ENCODE measurements around the gene SLC36A1. TPM values are rescaled to one million over a fixed set of nuclear protein-coding genes. Genes with fewer than 3 reads are reported as not detected.

The SLC36A1 gene
- total and polyA plus RNA-seq, 2 experiments from 2014 or later: 6.9 to 10.1 TPM

DNA sequence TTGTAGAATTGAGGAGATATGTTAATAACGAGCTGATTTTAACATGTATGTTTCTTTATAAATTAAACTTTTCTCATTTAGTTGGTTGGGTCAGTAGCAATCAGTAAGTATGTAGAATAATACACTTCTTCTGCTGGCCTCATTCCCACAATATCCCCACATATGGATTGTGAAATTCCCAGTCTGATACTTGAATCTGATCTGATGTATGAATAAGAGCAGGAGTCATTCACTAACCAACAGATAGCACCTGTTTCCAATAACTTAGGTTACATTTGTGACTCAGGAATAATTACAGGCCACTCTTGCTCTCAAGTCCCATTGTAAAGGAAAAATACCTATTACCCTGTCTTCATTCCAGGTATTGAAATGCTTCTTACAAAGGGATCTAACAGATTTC, 23.9 kb downstream of the SLC36A1 start:
- Histone ChIP-seq H3K27me3 (replicated peaks; ENCODE audit: insufficient read depth) (no peaks in the 10 kb centered on the region), H3K4me2 (ENCODE audit: unreplicated experiment) (no peak overlapping the region), H4K20me1 (ENCODE audit: insufficient read depth) (no peaks in the 10 kb centered on the region), H3K36me3 (ENCODE audit: low read depth) (no peaks in the 10 kb centered on the region; the same call in 1 of the 2 replicates), H3K79me2 (ENCODE audit: insufficient read depth) (no peaks in the 10 kb centered on the region), H3K4me3 (no peak overlapping the region), H3K27ac (no peak overlapping the region), H2AFZ (no peak overlapping the region), H3F3A (ENCODE audit: insufficient read depth) (peaks cover 22% of the 10 kb centered on the region), H3K4me1 (ENCODE audit: insufficient read depth) (peaks cover 28% of the 10 kb centered on the region), H3K9me2 (ENCODE audit: insufficient read depth) (no peaks in the 10 kb centered on the region), H3K9ac (no peak overlapping the region), H3K9me3 (ENCODE audit: low read depth) (no peaks in the 10 kb centered on the region)
- DNase-seq: peak; percentile 55
- no peak for TF ChIP-seq EZH2phosphoT487 (IDR thresholded peaks at IDR 0.05; ENCODE audit: insufficient read depth, low read depth)
- in situ Hi-C loops (cut with MboI): no loop called here
- 81 to 88% methylated on average over 1 of the region's 1 CpG for WGBS, 2 experiments (ENCODE audit: low coverage in 1 of 2, low lambda C conversion rate in 2 of 2, missing lambda C conversion rate in 2 of 2)

DNA sequence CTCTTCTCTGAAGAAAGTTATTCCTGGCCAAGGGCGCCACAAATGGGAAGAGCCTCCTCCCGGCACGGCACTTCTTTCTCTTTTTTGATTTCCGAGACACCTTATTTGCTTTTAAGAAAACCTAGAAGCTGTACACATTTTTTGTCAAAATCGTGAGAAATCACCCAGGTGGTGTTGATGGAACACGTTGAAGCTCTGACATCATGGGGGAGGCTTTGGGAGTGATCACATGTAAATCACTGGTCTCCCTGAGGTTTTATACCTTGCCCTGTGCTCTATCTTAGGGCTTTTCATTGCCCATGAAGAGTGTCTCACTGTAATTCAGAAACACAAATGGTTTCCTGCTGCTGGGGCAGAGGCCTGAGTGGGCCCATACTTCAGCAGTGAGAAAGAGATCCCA, 27.4 kb downstream of the SLC36A1 start:
- H3K79me2 ChIP-seq (ENCODE audit: insufficient read depth): no peaks in the 10 kb centered on the region
- no peak overlapping the region for H3K4me3 ChIP-seq
- no peak overlapping the region for H3K4me2 ChIP-seq (ENCODE audit: unreplicated experiment)
- DNase-seq: no peak
- no peak overlapping the region for H3K9ac ChIP-seq
- no peak overlapping the region for H2AFZ ChIP-seq
- WGBS, 2 experiments (ENCODE audit: low coverage in 1 of 2, low lambda C conversion rate in 2 of 2, missing lambda C conversion rate in 2 of 2): 74 to 78% methylated on average over 6 of the region's 6 CpGs
- no peaks in the 10 kb centered on the region for H3K9me3 ChIP-seq (ENCODE audit: low read depth)
- no peaks in the 10 kb centered on the region for H3K27me3 ChIP-seq (replicated peaks; ENCODE audit: insufficient read depth)
- peaks cover 18% of the 10 kb centered on the region for H3K4me1 ChIP-seq (ENCODE audit: insufficient read depth)
- no peaks in the 10 kb centered on the region for H4K20me1 ChIP-seq (ENCODE audit: insufficient read depth)
- no peaks in the 10 kb centered on the region for H3K9me2 ChIP-seq (ENCODE audit: insufficient read depth)
- TF ChIP-seq EZH2 (IDR thresholded peaks at IDR 0.05; ENCODE audit: insufficient read depth, poor library complexity, severe bottlenecking) (no peak), EZH2phosphoT487 (IDR thresholded peaks at IDR 0.05; ENCODE audit: insufficient read depth, low read depth) (no peak)
- no peaks in the 10 kb centered on the region for H3K36me3 ChIP-seq (ENCODE audit: low read depth)
- peaks cover 17% of the 10 kb centered on the region for H3F3A ChIP-seq (ENCODE audit: insufficient read depth)
- H3K27ac ChIP-seq: no peak overlapping the region
- in situ Hi-C loops (cut with MboI): no loop called here

DNA sequence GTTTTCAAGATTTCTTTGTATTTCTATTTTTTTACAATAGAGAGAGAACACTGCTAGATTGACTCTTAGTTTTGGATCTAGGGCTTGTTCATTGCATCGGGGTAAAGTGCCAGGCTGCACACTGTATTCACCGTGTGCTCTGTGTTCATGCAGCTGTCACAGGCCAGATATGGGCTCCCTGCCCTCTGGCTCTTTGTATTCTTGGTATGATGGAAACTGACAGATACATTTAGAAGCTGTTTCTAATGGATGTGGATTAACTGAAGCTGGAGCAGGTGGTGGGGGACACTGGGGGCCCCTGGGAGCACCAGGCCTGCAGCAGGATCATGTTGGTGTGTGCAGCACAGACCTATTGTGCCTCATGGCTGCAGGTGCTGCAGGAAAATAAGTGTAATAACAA, 28.0 kb downstream of the SLC36A1 start:
- WGBS, 2 experiments (ENCODE audit: low coverage in 1 of 2, low lambda C conversion rate in 2 of 2, missing lambda C conversion rate in 2 of 2): 41 to 46% methylated on average over 2 of the region's 2 CpGs
- Histone ChIP-seq H4K20me1 (ENCODE audit: insufficient read depth) (no peaks in the 10 kb centered on the region), H3K79me2 (ENCODE audit: insufficient read depth) (no peaks in the 10 kb centered on the region), H3F3A (ENCODE audit: insufficient read depth) (peaks cover 17% of the 10 kb centered on the region), H3K9ac (no peak overlapping the region), H3K4me1 (ENCODE audit: insufficient read depth) (peaks cover 19% of the 10 kb centered on the region), H2AFZ (no peak overlapping the region), H3K4me3 (no peak overlapping the region), H3K9me2 (ENCODE audit: insufficient read depth) (no peaks in the 10 kb centered on the region), H3K27me3 (replicated peaks; ENCODE audit: insufficient read depth) (no peaks in the 10 kb centered on the region), H3K36me3 (ENCODE audit: low read depth) (no peaks in the 10 kb centered on the region), H3K9me3 (ENCODE audit: low read depth) (no peaks in the 10 kb centered on the region), H3K4me2 (ENCODE audit: unreplicated experiment) (no peak overlapping the region), H3K27ac (no peak overlapping the region)
- in situ Hi-C loops (cut with MboI): no loop called here
- no peak for TF ChIP-seq EZH2 (IDR thresholded peaks at IDR 0.05; ENCODE audit: insufficient read depth, poor library complexity, severe bottlenecking)
- DNase-seq: no peak

DNA sequence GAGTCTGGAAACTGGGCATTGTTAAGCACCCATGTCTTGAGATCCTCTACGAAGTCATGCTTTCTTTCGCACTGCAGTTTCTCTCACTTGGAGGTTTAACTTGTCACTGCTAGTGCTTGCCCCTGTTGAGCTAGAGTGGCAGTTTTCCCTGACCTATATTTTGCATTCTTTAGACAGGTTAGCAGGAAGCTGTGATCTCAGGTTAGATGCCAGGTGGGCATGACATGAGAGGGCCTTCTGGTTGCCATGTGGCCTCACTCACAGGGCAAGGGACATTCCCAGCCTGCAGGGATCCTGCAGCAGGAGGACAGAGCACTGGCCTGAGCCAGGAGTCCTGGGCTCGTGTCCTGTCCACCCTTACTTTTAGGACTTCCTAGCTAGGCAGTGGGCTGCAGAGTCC, 28.6 kb downstream of the SLC36A1 start:
- H3F3A ChIP-seq (ENCODE audit: insufficient read depth): peaks cover 17% of the 10 kb centered on the region
- no peaks in the 10 kb centered on the region for H3K27me3 ChIP-seq (replicated peaks; ENCODE audit: insufficient read depth)
- H3K27ac ChIP-seq: no peak overlapping the region
- no peak overlapping the region for H3K4me3 ChIP-seq
- no peak for TF ChIP-seq EZH2 (IDR thresholded peaks at IDR 0.05; ENCODE audit: insufficient read depth, poor library complexity, severe bottlenecking)
- TF ChIP-seq EZH2phosphoT487 (IDR thresholded peaks at IDR 0.05; ENCODE audit: insufficient read depth, low read depth): no peak
- no peaks in the 10 kb centered on the region for H3K9me3 ChIP-seq (ENCODE audit: low read depth)
- no peak overlapping the region for H3K9ac ChIP-seq
- no peak overlapping the region for H2AFZ ChIP-seq
- no peaks in the 10 kb centered on the region for H3K79me2 ChIP-seq (ENCODE audit: insufficient read depth)
- DNase-seq: no peak
- H3K4me2 ChIP-seq (ENCODE audit: unreplicated experiment): no peak overlapping the region
- no peaks in the 10 kb centered on the region for H3K36me3 ChIP-seq (ENCODE audit: low read depth)
- 97 to 100% methylated on average over 3 of the region's 3 CpGs for WGBS, 2 experiments (ENCODE audit: low coverage in 1 of 2, low lambda C conversion rate in 2 of 2, missing lambda C conversion rate in 2 of 2)
- H4K20me1 ChIP-seq (ENCODE audit: insufficient read depth): no peaks in the 10 kb centered on the region
- in situ Hi-C loops (cut with MboI): no loop called here
- no peaks in the 10 kb centered on the region for H3K9me2 ChIP-seq (ENCODE audit: insufficient read depth)
- peaks cover 20% of the 10 kb centered on the region for H3K4me1 ChIP-seq (ENCODE audit: insufficient read depth)

DNA sequence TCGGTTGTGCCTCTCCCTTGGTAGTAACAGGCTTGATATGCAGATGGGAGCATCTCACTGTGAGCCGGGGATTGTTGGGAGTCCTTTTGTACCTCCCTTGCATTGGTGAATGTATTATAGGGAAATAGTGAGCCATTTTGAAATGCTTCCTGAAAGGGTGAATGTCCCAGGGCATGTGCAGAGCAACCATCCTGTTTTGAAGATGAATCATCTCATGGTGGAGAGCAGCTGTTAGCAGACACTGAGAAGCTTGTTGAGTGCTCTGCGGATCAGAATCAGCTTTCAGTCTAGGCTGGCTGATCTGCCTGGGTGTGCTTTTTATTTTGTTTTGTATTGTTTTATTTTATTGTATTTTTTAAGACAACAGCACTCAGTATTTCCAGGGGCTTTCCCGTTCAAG, 29.7 kb downstream of the SLC36A1 start:
- Histone ChIP-seq H4K20me1 (ENCODE audit: insufficient read depth) (no peaks in the 10 kb centered on the region), H3K4me1 (ENCODE audit: insufficient read depth) (peaks cover 25% of the 10 kb centered on the region), H3K4me2 (ENCODE audit: unreplicated experiment) (no peak overlapping the region), H3K9me3 (ENCODE audit: low read depth) (no peaks in the 10 kb centered on the region), H3K36me3 (ENCODE audit: low read depth) (no peaks in the 10 kb centered on the region), H3K27me3 (replicated peaks; ENCODE audit: insufficient read depth) (no peaks in the 10 kb centered on the region), H2AFZ (no peak overlapping the region), H3K27ac (0 out of 2 replicates have a peak overlapping the region, but pooled peaks have one; percentile 4), H3K4me3 (no peak overlapping the region), H3K79me2 (ENCODE audit: insufficient read depth) (no peaks in the 10 kb centered on the region), H3K9me2 (ENCODE audit: insufficient read depth) (no peaks in the 10 kb centered on the region), H3F3A (ENCODE audit: insufficient read depth) (peaks cover 26% of the 10 kb centered on the region), H3K9ac (no peak overlapping the region)
- in situ Hi-C loops (cut with MboI): no loop called here
- 73 to 80% methylated on average over 4 of the region's 4 CpGs for WGBS, 2 experiments (ENCODE audit: low coverage in 1 of 2, low lambda C conversion rate in 2 of 2, missing lambda C conversion rate in 2 of 2)
- TF ChIP-seq EZH2phosphoT487 (IDR thresholded peaks at IDR 0.05; ENCODE audit: insufficient read depth, low read depth): no peak
- no peak for TF ChIP-seq EZH2 (IDR thresholded peaks at IDR 0.05; ENCODE audit: insufficient read depth, poor library complexity, severe bottlenecking)
- DNase-seq: peak; percentile 58

All from GM23248 (cell line).